C4-2B (cell line): Measurements from ENCODE around the gene PITX3.

Experiments
- CTCF ChIP-seq: fragments of 450-650 bp; conservative IDR thresholded peaks from 2 replicates; pipeline ENCODE4 v1.5.1; 2017; ENCODE audit warnings: mild to moderate bottlenecking
- ZFX ChIP-seq: fragments of 450-650 bp; IDR thresholded peaks from 2 replicates; pipeline ENCODE4 v1.6.1; 2017

GRCh38 chr10:102268375-102268888 is 27.1 kb upstream of the PITX3 start:
- TF ChIP-seq CTCF: no peak
- no peak for TF ChIP-seq ZFX
